ENCODE data around the gene FGF3.

The FGF3 gene

DNA sequence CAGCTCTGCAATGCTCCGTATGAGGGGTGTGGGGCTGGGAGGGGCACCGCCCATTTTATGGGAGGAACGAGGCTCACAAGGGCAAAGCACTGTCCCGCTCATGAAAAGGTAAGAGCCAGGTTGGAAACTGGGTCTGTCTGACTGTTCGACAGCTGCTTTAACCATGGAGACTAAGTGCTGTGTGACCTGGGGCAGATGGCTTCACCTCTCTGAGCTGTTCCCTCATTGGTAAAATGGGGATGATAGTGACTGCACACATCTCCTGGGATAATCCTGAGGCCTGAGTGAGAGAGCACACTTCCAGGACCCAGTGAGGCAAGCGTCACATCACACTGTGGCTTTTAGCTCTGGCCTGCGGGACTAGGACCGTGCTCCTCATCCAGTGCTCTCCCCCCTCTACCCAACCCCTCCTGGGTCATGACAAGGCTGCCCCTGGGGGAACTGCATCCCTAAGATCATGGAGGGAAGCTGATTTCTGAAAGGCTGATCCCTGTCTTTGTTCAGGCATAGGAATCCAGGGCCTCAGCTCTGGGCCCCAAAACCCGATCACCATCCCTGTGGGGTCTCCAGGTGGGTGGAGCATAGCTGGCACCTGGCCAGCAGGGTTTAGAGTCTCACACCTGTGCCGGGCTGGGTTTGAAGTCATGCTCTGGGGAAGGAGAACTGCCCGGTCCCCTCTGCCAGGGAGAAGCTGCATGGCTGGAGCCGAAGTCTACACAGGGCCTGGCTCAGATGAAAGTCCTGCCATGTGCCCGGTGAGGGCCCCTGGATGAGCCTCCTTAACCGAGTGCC is 21.3 kb downstream of the FGF3 start:
- H3K4me3 ChIP-seq (ENCODE audit: low read depth, low read length), result no peak overlapping the region
- TF ChIP-seq, protein P1, sequence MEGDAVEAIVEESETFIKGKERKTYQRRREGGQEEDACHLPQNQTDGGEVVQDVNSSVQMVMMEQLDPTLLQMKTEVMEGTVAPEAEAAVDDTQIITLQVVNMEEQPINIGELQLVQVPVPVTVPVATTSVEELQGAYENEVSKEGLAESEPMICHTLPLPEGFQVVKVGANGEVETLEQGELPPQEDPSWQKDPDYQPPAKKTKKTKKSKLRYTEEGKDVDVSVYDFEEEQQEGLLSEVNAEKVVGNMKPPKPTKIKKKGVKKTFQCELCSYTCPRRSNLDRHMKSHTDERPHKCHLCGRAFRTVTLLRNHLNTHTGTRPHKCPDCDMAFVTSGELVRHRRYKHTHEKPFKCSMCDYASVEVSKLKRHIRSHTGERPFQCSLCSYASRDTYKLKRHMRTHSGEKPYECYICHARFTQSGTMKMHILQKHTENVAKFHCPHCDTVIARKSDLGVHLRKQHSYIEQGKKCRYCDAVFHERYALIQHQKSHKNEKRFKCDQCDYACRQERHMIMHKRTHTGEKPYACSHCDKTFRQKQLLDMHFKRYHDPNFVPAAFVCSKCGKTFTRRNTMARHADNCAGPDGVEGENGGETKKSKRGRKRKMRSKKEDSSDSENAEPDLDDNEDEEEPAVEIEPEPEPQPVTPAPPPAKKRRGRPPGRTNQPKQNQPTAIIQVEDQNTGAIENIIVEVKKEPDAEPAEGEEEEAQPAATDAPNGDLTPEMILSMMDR (IDR thresholded peaks at IDR 0.05; ENCODE audit: borderline replicate concordance, insufficient read depth, low read depth, low read length), result no peak

DNA sequence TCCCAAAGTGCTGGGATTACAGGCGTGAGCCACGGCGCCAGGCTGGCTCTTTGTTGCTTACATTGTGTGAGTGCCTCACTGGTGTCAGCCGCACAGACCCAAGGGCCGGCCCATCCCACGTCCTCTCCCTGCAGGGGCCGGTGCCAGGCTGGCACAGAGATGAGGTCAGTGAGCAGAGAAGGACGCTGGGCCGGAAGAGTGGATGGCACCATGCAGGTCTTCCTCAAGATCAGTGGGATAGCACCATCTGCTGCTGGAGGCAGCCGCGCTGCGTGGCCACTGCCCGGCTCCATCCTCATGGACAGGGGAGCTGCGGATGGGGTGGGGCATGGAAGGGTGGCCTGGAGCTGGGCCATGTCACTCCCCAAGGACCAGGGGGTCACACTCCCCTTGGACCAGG is 22.1 kb downstream of the FGF3 start:
- no peak overlapping the region for H3K4me3 ChIP-seq (ENCODE audit: low read depth, low read length)
- TF ChIP-seq, protein P1 (IDR thresholded peaks at IDR 0.05; ENCODE audit: borderline replicate concordance, insufficient read depth, low read depth, low read length), result no peak

DNA sequence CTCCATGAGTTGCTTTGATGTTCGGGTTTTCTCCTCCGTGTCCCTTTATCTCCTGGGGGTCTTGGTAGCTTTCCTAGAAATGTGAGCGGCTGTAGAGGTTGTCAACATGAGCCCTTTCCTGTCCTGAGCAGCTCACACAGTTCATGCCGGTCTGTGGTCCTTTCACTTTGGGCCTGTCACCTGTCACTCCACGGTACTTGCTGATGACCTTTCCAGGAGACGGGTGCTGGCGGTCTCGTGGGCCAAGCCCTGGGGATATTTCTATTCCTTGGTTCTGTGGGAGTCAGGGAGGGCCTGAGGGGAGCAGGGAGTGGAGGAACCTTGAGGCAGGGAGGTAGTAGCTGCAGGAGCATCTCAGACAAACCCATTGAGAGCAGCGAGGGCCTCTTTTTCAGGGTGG is 23.2 kb downstream of the FGF3 start:
- no peak overlapping the region for H3K4me3 ChIP-seq (ENCODE audit: low read depth, low read length)
- TF ChIP-seq, protein P1 (IDR thresholded peaks at IDR 0.05; ENCODE audit: borderline replicate concordance, insufficient read depth, low read depth, low read length), result no peak

DNA sequence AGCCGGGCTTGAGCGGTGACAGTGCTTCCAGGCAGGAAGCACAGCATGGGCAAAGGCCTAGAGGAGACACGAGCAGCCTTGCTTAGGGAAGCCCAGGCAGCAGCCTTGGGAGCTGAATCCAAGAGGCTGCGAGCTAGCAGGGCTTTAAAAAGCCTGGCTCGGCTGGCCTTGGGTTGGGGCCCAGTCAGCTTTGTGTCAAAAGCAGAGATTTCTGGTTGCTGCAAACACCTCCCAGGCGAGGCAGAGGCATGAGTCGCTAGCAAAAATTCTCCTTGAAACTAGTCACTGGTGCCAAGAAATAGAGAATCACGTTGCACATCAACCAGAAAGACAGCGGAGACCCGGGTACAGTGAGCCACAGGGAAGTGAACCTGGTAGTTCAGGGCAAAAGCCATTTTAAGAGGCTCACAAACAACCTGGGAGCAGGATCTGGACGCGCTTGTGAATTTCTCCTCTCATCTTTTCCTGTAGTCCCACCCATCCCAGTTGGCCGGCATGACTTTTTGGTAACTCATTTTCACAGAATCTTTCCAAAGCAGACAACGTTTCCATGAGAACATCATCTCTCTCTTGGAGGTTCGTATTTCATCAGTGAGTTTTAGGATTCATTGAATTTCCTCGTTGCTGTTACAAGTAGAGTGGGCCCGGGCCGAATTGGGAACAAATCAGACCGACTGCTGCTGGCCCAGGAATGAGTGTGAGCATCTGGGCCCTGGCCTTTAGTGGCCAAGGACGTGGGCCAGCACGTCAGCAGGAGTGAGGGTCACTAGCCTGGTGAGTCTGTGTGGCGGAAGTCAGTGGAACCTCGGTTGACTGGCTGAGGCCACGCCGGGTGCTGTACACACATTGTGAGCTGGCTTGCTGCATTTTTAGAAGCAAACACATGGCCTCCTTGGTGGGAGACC is 27.7 kb downstream of the FGF3 start:
- no peak overlapping the region for H3K4me3 ChIP-seq (ENCODE audit: low read depth, low read length)
- TF ChIP-seq, protein P1 (IDR thresholded peaks at IDR 0.05; ENCODE audit: borderline replicate concordance, insufficient read depth, low read depth, low read length), result no peak

DNA sequence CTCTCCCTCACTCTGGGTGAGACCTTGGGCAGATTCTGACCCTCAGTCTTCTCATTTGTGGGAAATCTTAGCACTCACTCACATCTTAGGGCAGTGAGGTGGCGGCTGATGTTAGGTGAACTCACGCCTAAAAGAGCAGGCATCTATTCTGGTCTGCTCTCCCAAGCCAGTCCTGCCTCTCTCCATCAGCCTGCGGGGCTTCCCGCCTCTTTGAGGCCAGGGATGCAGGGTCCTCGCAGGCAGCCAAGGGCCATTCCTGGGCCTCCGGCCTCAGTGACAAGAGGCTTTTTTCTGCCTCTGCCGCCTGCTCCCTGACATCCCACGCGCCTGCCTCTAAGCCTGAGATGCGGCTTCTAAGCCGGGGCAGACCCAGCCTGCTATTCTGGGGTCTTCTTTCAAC is 30.3 kb downstream of the FGF3 start:
- H3K4me3 ChIP-seq (ENCODE audit: low read depth, low read length), result no peak overlapping the region
- TF ChIP-seq, protein P1 (IDR thresholded peaks at IDR 0.05; ENCODE audit: borderline replicate concordance, insufficient read depth, low read depth, low read length), result no peak

DNA sequence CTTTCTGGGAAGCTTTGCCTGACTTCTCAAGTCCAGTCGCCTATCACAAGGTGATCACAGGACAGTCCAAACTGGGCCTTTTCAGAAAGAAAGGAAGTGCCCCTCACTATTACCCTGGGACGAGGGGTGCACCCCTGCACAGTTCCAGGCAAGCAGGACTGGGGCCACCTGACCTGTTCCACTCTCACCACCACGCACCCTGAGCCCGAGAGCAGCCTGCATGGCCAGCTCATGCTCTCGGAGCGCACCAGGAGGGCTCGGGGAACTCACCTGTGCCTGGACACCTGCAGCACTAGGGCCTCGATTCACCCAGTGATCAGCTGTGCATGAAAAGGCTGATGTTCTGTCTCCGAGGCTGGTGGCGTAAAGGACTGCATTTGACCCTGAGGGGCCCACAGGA is 31.3 kb downstream of the FGF3 start:
- TF ChIP-seq, protein P1 (IDR thresholded peaks at IDR 0.05; ENCODE audit: borderline replicate concordance, insufficient read depth, low read depth, low read length), result no peak
- H3K4me3 ChIP-seq (ENCODE audit: low read depth, low read length), result no peak overlapping the region
